ENCODE measurements around the gene MLLT10.
"Not testable (repeated sequence)": the region's sequence is repeated elsewhere in the genome, so short reads cannot be mapped to it uniquely, and the experiment has no call there.

Gene MLLT10

GRCh38 chr10:21705142-21705827 lies 171.3 kb downstream of the MLLT10 start:
- no peak overlapping the region for H3K4me3 ChIP-seq (ENCODE audit: low read depth in 1 of 5, low read length in 5 of 5)
- no peaks in the 10 kb centered on the region for H3K27me3 ChIP-seq (ENCODE audit: control insufficient read depth in 5 of 5, insufficient read depth in 4 of 5, low read length in 5 of 5)
- H3K9me3 ChIP-seq (ENCODE audit: control insufficient read depth in 5 of 5, low read length in 5 of 5) = peaks cover 6 to 12% (median 7%) of the 10 kb centered on the region in 5 donors
- no peak overlapping the region for H3K27ac ChIP-seq (ENCODE audit: low read depth, low read length)
- H3K4me1 ChIP-seq (ENCODE audit: control insufficient read depth in 5 of 5, insufficient read depth in 5 of 5, low read length in 5 of 5) = peaks cover 0 to 1% (median 0%) of the 10 kb centered on the region in 5 donors
- no peak overlapping the region for H3K9ac ChIP-seq (ENCODE audit: low read length in 5 of 5)
- H3K36me3 ChIP-seq (ENCODE audit: control insufficient read depth in 5 of 5, insufficient read depth in 5 of 5, low read length in 5 of 5) = peaks cover 3 to 11% (median 8%) of the 10 kb centered on the region in 5 donors

DNA sequence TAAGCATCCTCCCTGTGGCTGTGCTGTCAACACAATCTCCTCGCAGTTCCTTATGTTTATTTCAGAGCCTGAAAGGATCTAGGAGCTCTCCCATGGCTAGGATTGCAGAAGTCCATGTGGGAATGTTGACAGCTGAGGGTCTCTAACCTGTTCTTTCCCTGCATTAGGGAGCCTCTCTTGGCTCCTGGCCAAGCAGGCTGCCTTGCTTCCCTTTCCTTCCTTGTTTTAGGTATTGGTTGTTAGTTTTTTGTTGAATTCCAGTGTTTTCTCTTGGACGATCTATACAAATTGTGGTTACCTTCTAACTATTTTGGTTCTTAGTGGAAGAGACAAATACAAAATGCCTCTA lies 171.8 kb downstream of the MLLT10 start:
- peaks cover 0 to 1% (median 0%) of the 10 kb centered on the region in 5 donors for H3K4me1 ChIP-seq (ENCODE audit: control insufficient read depth in 5 of 5, insufficient read depth in 5 of 5, low read length in 5 of 5)
- H3K36me3 ChIP-seq (ENCODE audit: control insufficient read depth in 5 of 5, insufficient read depth in 5 of 5, low read length in 5 of 5) = peaks cover 3 to 11% (median 8%) of the 10 kb centered on the region in 5 donors
- H3K9ac ChIP-seq (ENCODE audit: low read length in 5 of 5) = no peak overlapping the region
- peaks cover under 1 to 7% (median 2%) of the 10 kb centered on the region in 5 donors for H3K9me3 ChIP-seq (ENCODE audit: control insufficient read depth in 5 of 5, low read length in 5 of 5)
- no peak overlapping the region for H3K4me3 ChIP-seq (ENCODE audit: low read depth in 1 of 5, low read length in 5 of 5)
- H3K27me3 ChIP-seq (ENCODE audit: control insufficient read depth in 5 of 5, insufficient read depth in 4 of 5, low read length in 5 of 5) = no peaks in the 10 kb centered on the region
- no peak overlapping the region for H3K27ac ChIP-seq (ENCODE audit: low read depth, low read length)

DNA sequence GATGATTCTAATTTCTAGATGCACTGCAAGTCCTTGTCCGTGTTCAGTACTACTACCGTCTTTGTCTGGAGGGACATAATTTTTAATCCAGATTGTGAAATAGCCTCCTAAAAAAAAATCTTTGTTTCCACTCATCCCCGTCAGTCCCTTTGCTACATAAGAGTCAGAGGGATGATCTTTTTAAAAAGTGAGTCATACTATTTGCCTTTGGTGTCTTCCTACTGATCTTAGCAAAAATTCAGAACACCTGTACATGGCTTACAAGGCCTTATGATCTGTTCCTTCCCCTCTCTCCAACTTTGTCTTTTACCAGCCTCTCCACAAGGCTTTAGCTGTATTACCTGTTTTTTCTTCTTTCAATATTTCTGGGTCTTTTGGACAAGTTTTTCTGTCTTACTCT lies 173.5 kb downstream of the MLLT10 start:
- no peak overlapping the region for H3K27ac ChIP-seq (ENCODE audit: low read depth, low read length)

DNA sequence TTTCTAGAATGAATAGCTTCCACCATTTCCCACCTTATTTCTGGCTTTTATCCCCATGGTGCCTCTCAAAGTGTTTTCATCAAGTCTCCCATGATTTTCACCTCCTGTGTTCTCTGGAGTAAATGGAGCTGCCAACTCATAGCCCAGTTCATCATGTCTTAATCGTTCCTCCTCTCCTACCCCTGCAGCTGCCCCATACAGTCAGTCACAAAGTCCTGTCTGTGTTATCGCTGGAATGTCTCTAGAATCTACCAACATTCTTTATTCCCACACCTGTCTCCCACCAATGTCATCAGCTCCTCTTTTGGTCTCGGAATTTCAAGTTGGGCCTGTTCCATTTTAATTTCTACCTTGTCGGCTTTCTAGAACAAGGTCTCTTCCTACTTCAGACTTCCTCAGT lies 178.9 kb downstream of the MLLT10 start:
- no peaks in the 10 kb centered on the region for H3K27me3 ChIP-seq (ENCODE audit: control insufficient read depth in 5 of 5, insufficient read depth in 4 of 5, low read length in 5 of 5)

More for the DNA sequence above, 173.5 kb downstream of the MLLT10 start:
- H3K9me3 ChIP-seq (ENCODE audit: control insufficient read depth in 5 of 5, low read length in 5 of 5) = no peaks in the 10 kb centered on the region
- no peaks in the 10 kb centered on the region for H3K27me3 ChIP-seq (ENCODE audit: control insufficient read depth in 5 of 5, insufficient read depth in 4 of 5, low read length in 5 of 5)
- H3K9ac ChIP-seq (ENCODE audit: low read length in 5 of 5) = no peak overlapping the region
- H3K4me3 ChIP-seq (ENCODE audit: low read depth in 1 of 5, low read length in 5 of 5) = no peak overlapping the region
- H3K36me3 ChIP-seq (ENCODE audit: control insufficient read depth in 5 of 5, insufficient read depth in 5 of 5, low read length in 5 of 5) = peaks cover 3 to 12% (median 8%) of the 10 kb centered on the region in 5 donors
- peaks cover 0 to 1% (median 0%) of the 10 kb centered on the region in 5 donors for H3K4me1 ChIP-seq (ENCODE audit: control insufficient read depth in 5 of 5, insufficient read depth in 5 of 5, low read length in 5 of 5)

DNA sequence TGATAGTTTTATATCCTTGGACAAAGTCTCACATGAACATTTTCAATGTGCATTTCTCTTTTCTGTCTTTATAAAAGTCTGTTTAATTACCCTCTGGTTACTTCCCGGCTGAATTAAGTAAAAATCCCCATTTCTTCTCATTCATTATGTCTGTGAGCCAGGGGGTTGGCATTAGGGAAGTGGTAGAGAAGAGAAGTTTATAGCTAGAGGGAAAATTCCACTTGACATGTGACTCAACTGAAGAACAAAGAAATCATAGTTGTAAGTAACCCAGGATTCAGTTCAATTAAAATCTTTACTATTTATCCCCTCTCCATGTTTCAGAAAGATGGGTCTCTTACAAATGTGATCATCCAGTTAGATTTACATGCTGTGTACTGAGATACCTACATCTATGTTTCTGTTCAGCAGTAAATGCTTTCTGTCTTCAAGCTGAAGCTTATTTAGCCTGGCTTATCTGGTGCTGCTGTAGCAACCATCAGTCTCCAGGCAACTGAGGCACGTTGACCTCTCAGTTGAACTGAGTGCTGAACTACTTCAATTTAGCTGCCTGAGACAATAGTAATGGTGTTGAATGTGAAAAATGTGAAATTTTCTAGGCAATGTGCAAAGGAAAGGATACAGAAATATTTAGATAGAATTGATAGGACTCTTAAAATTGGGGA lies 181.6 kb downstream of the MLLT10 start:
- Histone ChIP-seq H3K9ac (ENCODE audit: low read length in 5 of 5) (no peak overlapping the region), H3K36me3 (ENCODE audit: control insufficient read depth in 5 of 5, insufficient read depth in 5 of 5, low read length in 5 of 5) (peaks cover 15 to 30% (median 21%) of the 10 kb centered on the region in 5 donors), H3K27ac (ENCODE audit: low read depth, low read length) (no peak overlapping the region), H3K4me3 (ENCODE audit: low read depth in 1 of 5, low read length in 5 of 5) (no peak overlapping the region), H3K4me1 (ENCODE audit: control insufficient read depth in 5 of 5, insufficient read depth in 5 of 5, low read length in 5 of 5) (no peaks in the 10 kb centered on the region), H3K27me3 (ENCODE audit: control insufficient read depth in 5 of 5, insufficient read depth in 4 of 5, low read length in 5 of 5) (no peaks in the 10 kb centered on the region), H3K9me3 (ENCODE audit: control insufficient read depth in 5 of 5, low read length in 5 of 5) (no peaks in the 10 kb centered on the region)

More for the DNA sequence above, 178.9 kb downstream of the MLLT10 start:
- no peak overlapping the region for H3K27ac ChIP-seq (ENCODE audit: low read depth, low read length)
- H3K9ac ChIP-seq (ENCODE audit: low read length in 5 of 5) = no peak overlapping the region
- peaks cover 12 to 23% (median 22%) of the 10 kb centered on the region in 5 donors for H3K36me3 ChIP-seq (ENCODE audit: control insufficient read depth in 5 of 5, insufficient read depth in 5 of 5, low read length in 5 of 5)
- peaks cover 0 to 1% (median 0%) of the 10 kb centered on the region in 5 donors for H3K4me1 ChIP-seq (ENCODE audit: control insufficient read depth in 5 of 5, insufficient read depth in 5 of 5, low read length in 5 of 5)
- H3K4me3 ChIP-seq (ENCODE audit: low read depth in 1 of 5, low read length in 5 of 5) = no peak overlapping the region
- H3K9me3 ChIP-seq (ENCODE audit: control insufficient read depth in 5 of 5, low read length in 5 of 5) = no peaks in the 10 kb centered on the region

GRCh38 chr10:21717437-21718054 lies 183.5 kb downstream of the MLLT10 start:
- H3K27ac ChIP-seq (ENCODE audit: low read depth, low read length); H3K9ac ChIP-seq (ENCODE audit: low read length in 5 of 5); H3K27me3 ChIP-seq (ENCODE audit: control insufficient read depth in 5 of 5, insufficient read depth in 4 of 5, low read length in 5 of 5); H3K4me1 ChIP-seq (ENCODE audit: control insufficient read depth in 5 of 5, insufficient read depth in 5 of 5, low read length in 5 of 5); H3K9me3 ChIP-seq (ENCODE audit: control insufficient read depth in 5 of 5, low read length in 5 of 5); H3K4me3 ChIP-seq (ENCODE audit: low read depth in 1 of 5, low read length in 5 of 5): not testable (repeated sequence)
- H3K36me3 ChIP-seq (ENCODE audit: control insufficient read depth in 5 of 5, insufficient read depth in 5 of 5, low read length in 5 of 5) = peaks cover 13 to 30% (median 21%) of the 10 kb centered on the region in 5 donors

DNA sequence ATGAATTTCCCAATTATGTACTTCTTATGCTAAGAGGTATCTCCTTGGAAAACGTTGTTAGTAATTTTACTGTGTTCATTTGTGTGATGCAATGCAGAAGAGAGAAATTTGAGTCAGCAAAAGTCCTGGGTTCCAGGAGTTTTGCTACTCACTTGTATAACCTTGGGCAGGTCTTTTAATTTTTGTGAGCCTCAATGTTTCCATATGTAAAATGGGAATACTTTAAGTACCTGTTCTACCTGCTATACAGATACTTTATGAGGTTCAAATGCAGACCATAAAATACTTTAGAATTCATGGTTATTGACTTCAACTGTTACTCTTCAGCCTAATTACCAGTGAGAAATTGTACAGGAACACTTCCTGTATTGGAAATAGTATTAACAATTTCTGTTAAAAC lies 185.5 kb downstream of the MLLT10 start:
- no peak overlapping the region for H3K4me3 ChIP-seq (ENCODE audit: low read depth in 1 of 5, low read length in 5 of 5)
- H3K4me1 ChIP-seq (ENCODE audit: control insufficient read depth in 5 of 5, insufficient read depth in 5 of 5, low read length in 5 of 5) = peaks cover 0 to 6% (median 4%) of the 10 kb centered on the region in 5 donors
- no peaks in the 10 kb centered on the region for H3K9me3 ChIP-seq (ENCODE audit: control insufficient read depth in 5 of 5, low read length in 5 of 5)
- peaks cover 9 to 22% (median 16%) of the 10 kb centered on the region in 5 donors for H3K36me3 ChIP-seq (ENCODE audit: control insufficient read depth in 5 of 5, insufficient read depth in 5 of 5, low read length in 5 of 5)
- no peaks in the 10 kb centered on the region for H3K27me3 ChIP-seq (ENCODE audit: control insufficient read depth in 5 of 5, insufficient read depth in 4 of 5, low read length in 5 of 5)
- no peak overlapping the region for H3K27ac ChIP-seq (ENCODE audit: low read depth, low read length)
- H3K9ac ChIP-seq (ENCODE audit: low read length in 5 of 5) = no peak overlapping the region

GRCh38 chr10:21720090-21720489 lies 186.1 kb downstream of the MLLT10 start:
- no peak overlapping the region for H3K27ac ChIP-seq (ENCODE audit: low read depth, low read length)
- H3K27me3 ChIP-seq (ENCODE audit: control insufficient read depth in 5 of 5, insufficient read depth in 4 of 5, low read length in 5 of 5) = no peaks in the 10 kb centered on the region
- peaks cover 0 to 12% (median 10%) of the 10 kb centered on the region in 5 donors for H3K4me1 ChIP-seq (ENCODE audit: control insufficient read depth in 5 of 5, insufficient read depth in 5 of 5, low read length in 5 of 5)

GRCh38 chr10:21721000-21721665 lies 187.1 kb downstream of the MLLT10 start:
- peaks cover 0 to 15% (median 13%) of the 10 kb centered on the region in 5 donors for H3K4me1 ChIP-seq (ENCODE audit: control insufficient read depth in 5 of 5, insufficient read depth in 5 of 5, low read length in 5 of 5)
- H3K36me3 ChIP-seq (ENCODE audit: control insufficient read depth in 5 of 5, insufficient read depth in 5 of 5, low read length in 5 of 5) = peaks cover 2 to 8% (median 7%) of the 10 kb centered on the region in 5 donors
- H3K4me3 ChIP-seq (ENCODE audit: low read depth in 1 of 5, low read length in 5 of 5) = no peak overlapping the region
- H3K27ac ChIP-seq (ENCODE audit: low read depth, low read length) = no peak overlapping the region
- no peaks in the 10 kb centered on the region for H3K9me3 ChIP-seq (ENCODE audit: control insufficient read depth in 5 of 5, low read length in 5 of 5)
- H3K27me3 ChIP-seq (ENCODE audit: control insufficient read depth in 5 of 5, insufficient read depth in 4 of 5, low read length in 5 of 5) = no peaks in the 10 kb centered on the region
- H3K9ac ChIP-seq (ENCODE audit: low read length in 5 of 5) = no peak overlapping the region

More at GRCh38 chr10:21720090-21720489, 186.1 kb downstream of the MLLT10 start:
- H3K9me3 ChIP-seq (ENCODE audit: control insufficient read depth in 5 of 5, low read length in 5 of 5) = no peaks in the 10 kb centered on the region
- no peak overlapping the region for H3K4me3 ChIP-seq (ENCODE audit: low read depth in 1 of 5, low read length in 5 of 5)
- H3K9ac ChIP-seq (ENCODE audit: low read length in 5 of 5) = no peak overlapping the region
- peaks cover 7 to 16% (median 12%) of the 10 kb centered on the region in 5 donors for H3K36me3 ChIP-seq (ENCODE audit: control insufficient read depth in 5 of 5, insufficient read depth in 5 of 5, low read length in 5 of 5)

Data from subcutaneous abdominal adipose tissue (tissue), 5 donors.